NOMO-1 treated with DMSO at 0.1 percent for 48 hours (cell line): ENCODE data around the gene DYNC2LI1.
A peak's percentile ranks its signal among the peaks of the same experiment; 100 is the strongest.

Source experiments
- DNase-seq: peaks from one replicate; lab custom pipeline; 2025; ENCODE audit not compliant: unreplicated experiment; lab: John Stamatoyannopoulos, UW

DYNC2LI1 gene

DNA sequence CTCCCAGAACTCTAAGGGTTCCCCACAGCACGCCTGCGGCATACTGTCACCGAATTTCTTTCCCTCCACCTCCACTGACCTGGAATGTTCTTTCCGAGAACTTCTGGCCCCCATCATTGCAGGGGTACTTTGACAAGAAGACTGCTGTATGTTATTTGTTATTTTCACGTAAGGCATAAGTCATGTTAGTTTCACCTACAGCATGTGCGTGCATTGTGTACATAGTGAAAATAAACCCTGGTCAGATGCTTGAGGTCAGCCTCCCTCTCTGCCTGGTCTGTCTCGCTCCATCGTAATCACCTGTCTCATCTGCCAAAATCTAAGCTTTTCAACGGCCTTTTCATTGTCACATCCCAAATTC is 69.0 kb downstream of the DYNC2LI1 start:
- DNase-seq: no peak

DNA sequence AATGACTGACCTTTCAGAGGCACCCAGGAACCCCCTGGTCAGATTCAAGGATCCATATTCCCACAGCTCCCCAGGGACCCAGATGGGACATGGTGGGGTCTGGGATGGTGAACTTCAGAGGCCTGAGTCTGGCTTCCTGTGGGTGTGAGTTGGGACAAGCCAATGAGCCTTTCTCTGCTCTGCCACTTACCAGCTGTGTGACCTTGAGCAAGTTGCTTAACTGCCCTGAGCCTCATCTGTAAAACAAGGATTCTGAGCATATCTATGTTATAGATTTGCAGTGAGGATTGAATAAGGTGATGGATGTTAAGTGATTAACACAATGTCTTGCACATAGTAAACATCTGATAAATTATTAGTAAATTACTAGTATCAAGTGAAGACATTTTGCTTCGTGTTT is 71.3 kb downstream of the DYNC2LI1 start:
- no peak for DNase-seq

GRCh38 chr2:43846140-43846793 is 72.4 kb downstream of the DYNC2LI1 start:
- DNase-seq: no peak

GRCh38 chr2:43848214-43848613 is 74.4 kb downstream of the DYNC2LI1 start:
- peak; percentile 7 for DNase-seq

DNA sequence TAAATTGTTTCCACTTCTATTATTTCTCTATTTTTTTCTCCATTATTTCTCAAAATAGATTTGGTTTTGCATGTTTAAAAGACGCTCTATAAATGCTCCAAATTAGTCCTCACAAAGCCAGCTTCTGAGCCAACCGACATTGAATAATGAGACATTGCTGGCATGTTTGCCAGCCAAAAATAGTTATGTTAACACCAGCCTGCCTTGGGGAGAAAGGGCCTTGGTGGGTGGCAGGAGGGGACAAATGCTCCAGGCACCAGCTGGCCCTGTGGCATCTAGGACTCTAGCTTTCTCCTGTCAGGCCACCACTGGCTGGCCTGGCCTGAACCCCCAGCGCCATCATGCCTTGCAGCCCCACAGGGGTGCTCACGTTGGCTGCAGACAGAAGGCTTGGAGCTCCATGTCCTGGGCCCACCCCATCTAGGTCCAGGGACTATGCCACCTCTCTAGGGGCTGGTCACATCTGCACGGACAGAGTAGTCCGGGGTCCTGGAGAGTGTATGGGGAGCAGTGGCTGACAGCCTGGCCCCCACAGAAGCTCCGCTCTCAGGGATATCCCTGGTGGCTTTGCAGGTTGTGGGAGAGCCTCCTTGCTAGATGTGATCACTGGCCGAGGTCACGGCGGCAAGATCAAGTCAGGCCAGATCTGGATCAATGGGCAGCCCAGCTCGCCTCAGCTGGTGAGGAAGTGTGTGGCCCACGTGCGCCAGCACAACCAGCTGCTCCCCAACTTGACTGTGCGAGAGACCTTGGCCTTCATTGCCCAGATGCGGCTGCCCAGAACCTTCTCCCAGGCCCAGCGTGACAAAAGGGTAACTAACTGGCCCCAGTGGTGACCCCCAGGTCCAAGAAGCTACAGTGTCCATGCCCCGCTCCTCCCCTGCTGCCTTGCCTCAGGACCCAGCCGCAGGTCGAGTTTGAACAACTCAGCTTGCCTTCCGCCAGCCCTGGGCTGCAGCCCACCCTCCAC is 77.5 kb downstream of the DYNC2LI1 start:
- DNase-seq: no peak

DNA sequence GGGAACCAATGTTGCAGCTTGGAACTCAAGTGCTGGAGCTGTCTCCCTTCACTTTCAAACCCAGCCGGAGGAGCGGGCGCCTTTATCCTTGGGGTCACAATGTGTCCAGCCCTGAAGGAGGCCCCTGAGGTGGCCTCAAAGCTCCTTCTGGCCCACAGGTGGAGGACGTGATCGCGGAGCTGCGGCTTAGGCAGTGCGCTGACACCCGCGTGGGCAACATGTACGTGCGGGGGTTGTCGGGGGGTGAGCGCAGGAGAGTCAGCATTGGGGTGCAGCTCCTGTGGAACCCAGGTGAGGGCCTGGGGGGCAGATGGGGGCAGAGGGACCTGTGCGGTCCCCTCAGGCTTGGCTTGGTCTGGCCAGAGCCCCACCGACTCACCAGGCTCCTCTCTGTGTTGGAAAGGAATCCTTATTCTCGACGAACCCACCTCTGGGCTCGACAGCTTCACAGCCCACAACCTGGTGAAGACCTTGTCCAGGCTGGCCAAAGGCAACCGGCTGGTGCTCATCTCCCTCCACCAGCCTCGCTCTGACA is 78.4 kb downstream of the DYNC2LI1 start:
- no peak for DNase-seq

DNA sequence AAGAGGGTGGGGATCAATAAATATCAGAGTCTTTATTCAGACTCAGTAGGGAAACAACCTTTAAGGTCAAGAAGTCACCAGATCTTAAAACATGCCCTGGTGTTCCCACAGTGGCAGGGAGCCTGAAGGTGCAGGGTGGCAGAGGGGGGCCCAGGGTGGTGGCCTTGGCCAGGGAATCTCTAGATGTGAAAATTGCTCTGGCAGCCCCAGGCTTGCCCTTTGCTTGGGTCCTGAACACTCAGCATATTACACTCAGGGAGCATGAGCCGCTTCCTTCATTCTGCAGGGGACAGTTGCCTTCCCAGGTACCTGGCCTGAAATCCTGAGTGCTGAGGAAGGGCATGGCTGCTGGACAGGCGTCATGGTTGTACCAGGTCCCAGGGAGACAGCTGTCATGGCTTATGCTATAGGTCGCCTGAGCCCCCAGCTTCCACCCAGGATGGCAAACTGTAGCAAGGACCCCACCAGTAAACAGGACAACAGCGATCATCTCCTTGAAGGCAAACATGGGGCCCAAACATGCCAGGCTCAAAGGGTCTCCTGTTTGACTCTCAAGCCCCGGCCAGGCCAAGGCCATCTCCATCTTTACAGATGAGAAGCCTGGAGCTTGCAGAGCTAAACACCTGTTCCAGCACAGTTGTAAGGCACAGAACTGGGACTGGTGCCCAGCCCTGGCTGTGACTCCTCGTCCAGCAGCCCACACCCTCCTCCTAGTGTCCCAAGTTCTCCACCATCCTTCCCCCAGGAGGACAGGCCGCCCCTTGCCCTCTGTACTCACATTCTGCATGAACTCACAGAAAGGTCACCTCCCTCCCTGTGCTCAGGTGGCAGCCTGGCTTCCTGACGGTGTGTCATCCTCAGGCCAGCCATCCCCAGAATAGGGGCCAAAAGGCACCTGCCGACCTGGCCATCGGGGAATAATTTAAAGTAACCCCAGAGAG is 79.6 kb downstream of the DYNC2LI1 start:
- DNase-seq: no peak

DNA sequence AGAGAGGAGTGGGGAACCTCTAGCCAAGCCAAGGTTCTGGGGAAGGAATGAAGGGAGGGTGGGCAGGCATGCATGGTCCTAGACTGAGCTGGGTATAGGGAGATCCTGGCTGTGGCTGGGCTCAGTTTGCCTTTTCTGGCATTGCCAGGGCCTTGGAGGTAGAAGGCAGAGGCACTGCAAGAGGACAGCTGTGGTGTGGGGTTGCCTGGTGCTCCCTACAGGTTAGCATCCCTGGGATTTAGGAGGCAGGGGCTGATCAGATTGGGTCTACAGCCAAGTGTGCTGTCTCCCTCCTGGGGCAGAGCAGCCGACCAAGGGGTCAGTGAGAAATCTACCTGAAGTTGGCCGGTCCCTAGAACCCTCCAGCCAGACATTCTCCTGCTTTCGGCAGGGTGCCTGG is 80.8 kb downstream of the DYNC2LI1 start:
- no peak for DNase-seq

DNA sequence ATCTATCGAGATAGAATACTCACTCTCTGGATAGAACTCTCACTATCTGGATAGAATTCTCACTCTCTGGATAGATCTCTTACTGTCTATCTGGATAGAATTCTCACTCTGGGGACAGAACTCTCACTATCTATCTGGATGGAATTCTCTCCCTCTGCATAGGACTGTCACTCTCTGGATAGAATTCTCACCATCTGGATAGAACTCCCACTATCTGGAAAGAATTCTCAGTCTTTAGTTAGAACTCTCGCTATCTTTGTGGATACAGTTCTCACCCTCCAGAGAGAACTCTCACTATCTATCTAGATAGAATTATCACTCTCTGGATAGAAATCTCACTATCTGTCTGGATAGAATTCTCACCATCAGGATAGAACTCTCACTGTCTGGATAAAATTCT is 81.5 kb downstream of the DYNC2LI1 start:
- no peak for DNase-seq
